ENCODE measurements around the gene CEP152. TPM values are rescaled to one million over a fixed set of nuclear protein-coding genes. Genes with fewer than 3 reads are reported as not detected.

The CEP152 gene
- total RNA-seq (ENCODE audit: unreplicated experiment) = 8.0 TPM
- long read RNA-seq, partial matches to known transcripts = 0 of 1 reads
- long read RNA-seq, other reads (novel, unspliced or antisense) = 1 of 1 reads

- Mint-ChIP-seq H3K36me3 (ENCODE audit: unreplicated experiment) (no peaks in the 10 kb centered on the region), H3K27ac (ENCODE audit: unreplicated experiment) (no peak within 1 kb of the TSS), H3K4me1 (ENCODE audit: low read depth, unreplicated experiment) (peaks cover 15% of the 10 kb centered on the region), H3K4me3 (ENCODE audit: unreplicated experiment) (peak within 1 kb of the TSS; percentile 93), H3K9me3 (ENCODE audit: unreplicated experiment) (peaks cover 4% of the 10 kb centered on the region), H3K27me3 (ENCODE audit: unreplicated experiment) (peaks cover 1% of the 10 kb centered on the region)
- DNase-seq = peak; percentile 97
- no peak for TF ChIP-seq CTCF (IDR thresholded peaks at IDR 0.05; ENCODE audit: partially characterized antibody, unreplicated experiment)
These were observed at the start of gene CEP152 for GRCh38 chr15:48810414-48811324. Gene CEP152, minus strand, starts transcription at chr15:48811069. Its CDS starts 5,420 bp downstream, at chr15:48805649.

- DNase-seq = no peak
- H3K4me3 Mint-ChIP-seq (ENCODE audit: unreplicated experiment) = no peak overlapping the region
- H3K36me3 Mint-ChIP-seq (ENCODE audit: unreplicated experiment) = no peaks in the 10 kb centered on the region
- peaks cover 2% of the 10 kb centered on the region for H3K9me3 Mint-ChIP-seq (ENCODE audit: unreplicated experiment)
- no peak overlapping the region for H3K27ac Mint-ChIP-seq (ENCODE audit: unreplicated experiment)
- H3K4me1 Mint-ChIP-seq (ENCODE audit: low read depth, unreplicated experiment) = no peaks in the 10 kb centered on the region
- H3K27me3 Mint-ChIP-seq (ENCODE audit: unreplicated experiment) = peaks cover 2% of the 10 kb centered on the region
- TF ChIP-seq CTCF (IDR thresholded peaks at IDR 0.05; ENCODE audit: partially characterized antibody, unreplicated experiment) = no peak
These were observed 48.6 kb upstream of the CEP152 start for GRCh38 chr15:48859426-48859825.

GRCh38 chr15:48858401-48858800 is 47.5 kb upstream of the CEP152 start:
- Mint-ChIP-seq H3K36me3 (ENCODE audit: unreplicated experiment) (no peaks in the 10 kb centered on the region), H3K4me1 (ENCODE audit: low read depth, unreplicated experiment) (no peaks in the 10 kb centered on the region), H3K27ac (ENCODE audit: unreplicated experiment) (no peak overlapping the region)

GRCh38 chr15:48856942-48857341 is 46.1 kb upstream of the CEP152 start:
- Mint-ChIP-seq H3K27ac (ENCODE audit: unreplicated experiment) (no peak overlapping the region), H3K27me3 (ENCODE audit: unreplicated experiment) (peaks cover 2% of the 10 kb centered on the region), H3K4me3 (ENCODE audit: unreplicated experiment) (no peak overlapping the region), H3K4me1 (ENCODE audit: low read depth, unreplicated experiment) (no peaks in the 10 kb centered on the region), H3K36me3 (ENCODE audit: unreplicated experiment) (no peaks in the 10 kb centered on the region), H3K9me3 (ENCODE audit: unreplicated experiment) (peaks cover 2% of the 10 kb centered on the region)
- DNase-seq = no peak
- no peak for TF ChIP-seq CTCF (IDR thresholded peaks at IDR 0.05; ENCODE audit: partially characterized antibody, unreplicated experiment)

More at GRCh38 chr15:48858401-48858800, 47.5 kb upstream of the CEP152 start:
- Mint-ChIP-seq H3K9me3 (ENCODE audit: unreplicated experiment) (peaks cover 2% of the 10 kb centered on the region), H3K27me3 (ENCODE audit: unreplicated experiment) (peaks cover 2% of the 10 kb centered on the region), H3K4me3 (ENCODE audit: unreplicated experiment) (no peak overlapping the region)
- DNase-seq = no peak
- no peak for TF ChIP-seq CTCF (IDR thresholded peaks at IDR 0.05; ENCODE audit: partially characterized antibody, unreplicated experiment)

Measured in glutamatergic neuron (in vitro differentiated cells).